Erythroblast (primary cell): ENCODE results near the gene TRIM31.
"Not testable (repeated sequence)": the region's sequence is repeated elsewhere in the genome, so short reads cannot be mapped to it uniquely, and the experiment has no call there.

Experiments
- DNase-seq, 2 experiments: peaks; one replicate each; lab custom pipeline; 2025; lab: John Stamatoyannopoulos, UW
- GATA1 ChIP-seq: IDR thresholded peaks from 2 replicates; pipeline ENCODE4 v1.6.1; 2011; ENCODE audit warnings: low read depth, mild to moderate bottlenecking, control low read depth, low read length, moderate library complexity
- POLR2A ChIP-seq: IDR thresholded peaks from 2 replicates; pipeline ENCODE4 v1.6.1; 2011; ENCODE audit warnings: mild to moderate bottlenecking, low read length

Gene TRIM31

GRCh38 chr6:30135757-30136156 is 22.9 kb upstream of the TRIM31 start, which contains the start of gene TRIM40:
TSS of gene TRIM40 (plus strand) at chr6:30136140. CDS start at chr6:30137037, 897 bp downstream.
- DNase-seq: no peak
- no peak for TF ChIP-seq POLR2A
- no peak for TF ChIP-seq GATA1

DNA sequence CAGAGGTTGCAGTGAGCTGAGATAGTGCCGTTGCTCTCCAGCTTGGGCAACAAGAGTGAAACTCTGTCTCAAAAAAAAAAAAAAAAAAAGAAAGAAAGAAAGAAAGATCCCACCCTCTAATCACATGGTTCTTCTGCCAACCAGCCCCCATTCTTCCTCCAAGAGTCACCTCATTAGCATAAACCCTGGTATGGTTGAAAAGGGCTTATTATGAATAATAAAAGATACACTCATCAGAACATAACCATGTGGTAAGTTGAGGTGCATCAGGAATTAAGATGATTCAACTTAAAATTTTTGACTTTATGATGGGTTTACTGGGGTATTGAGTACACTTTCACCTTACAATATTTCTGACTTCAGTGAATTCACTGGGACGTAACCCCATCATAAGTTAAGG is 22.3 kb upstream of the TRIM31 start:
- no peak for DNase-seq
- TF ChIP-seq POLR2A (no peak), GATA1 (no peak)

- DNase-seq: no peak
- TF ChIP-seq POLR2A: no peak
- TF ChIP-seq GATA1: no peak
Observed at GRCh38 chr6:30131947-30132497, 19.1 kb upstream of the TRIM31 start.

- DNase-seq: peak; percentile 87 to 88
- TF ChIP-seq GATA1 (no peak), POLR2A (no peak)
Observed at GRCh38 chr6:30130887-30131862, 18.3 kb upstream of the TRIM31 start.

DNA sequence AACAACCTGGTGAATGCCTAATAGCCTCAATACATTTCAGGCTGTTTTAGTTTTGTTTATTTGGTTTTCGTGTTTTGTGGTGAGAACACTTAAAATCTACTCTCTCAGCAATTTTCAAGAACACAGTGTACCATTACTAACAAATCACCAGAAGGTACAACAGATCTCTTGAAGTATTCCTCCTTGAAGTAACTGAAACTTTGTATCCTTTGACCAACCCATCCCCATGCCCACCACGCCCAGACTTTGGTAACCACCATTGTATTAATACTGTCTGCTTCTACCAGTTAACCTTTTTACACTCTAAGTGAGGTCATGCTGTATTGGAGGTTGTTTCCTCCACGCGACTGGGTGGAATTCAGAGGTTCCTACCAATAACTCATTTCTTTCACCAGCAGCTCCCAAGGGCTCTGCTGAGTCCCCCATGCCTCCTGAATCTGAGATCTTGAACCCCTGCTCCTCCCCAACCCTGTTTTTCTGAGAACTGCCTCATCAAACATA is 17.3 kb upstream of the TRIM31 start:
- no peak for DNase-seq
- TF ChIP-seq POLR2A: no peak
- TF ChIP-seq GATA1: no peak

DNA sequence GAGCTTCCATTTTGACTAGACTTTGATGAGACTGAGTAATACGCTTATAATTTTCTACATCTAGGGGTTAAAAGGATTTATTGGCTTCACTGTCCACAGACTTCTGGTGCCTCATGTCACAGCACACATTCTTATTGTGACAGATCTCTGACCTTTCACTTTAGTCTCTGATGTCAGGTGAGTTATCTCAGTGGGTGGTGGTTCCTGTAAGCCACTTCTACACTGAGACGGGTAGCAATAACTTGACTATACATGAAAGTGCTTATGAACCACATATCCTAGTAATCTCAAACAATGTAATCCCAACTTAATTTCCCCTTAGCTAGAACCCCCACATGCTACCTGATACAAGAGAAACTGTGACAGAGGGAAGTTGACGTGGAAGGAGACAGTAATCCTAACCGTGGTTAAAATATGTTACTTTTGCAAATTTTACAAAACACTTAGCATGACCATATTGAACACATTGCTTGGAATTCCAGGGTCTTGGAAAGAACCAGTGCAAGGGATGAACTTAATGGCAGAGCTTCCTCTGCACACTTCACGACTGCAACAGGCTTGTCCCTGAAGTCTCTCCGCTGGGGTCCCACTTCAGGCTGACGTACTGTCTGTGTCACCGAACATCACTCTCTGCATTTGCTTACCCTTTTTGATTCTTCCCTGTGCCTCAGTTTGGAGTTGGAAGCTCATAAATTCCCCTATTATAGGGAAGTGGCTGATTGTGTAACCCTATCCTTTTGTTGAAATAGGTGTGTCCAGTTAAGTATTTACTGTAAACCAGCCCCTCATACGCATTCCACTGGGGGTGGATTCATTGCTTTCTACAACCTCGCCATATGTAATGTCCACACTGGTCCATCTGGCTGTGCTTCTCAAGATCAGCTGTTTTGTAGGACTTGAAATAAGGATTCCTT is 16.6 kb upstream of the TRIM31 start:
- TF ChIP-seq GATA1 (no peak), POLR2A (no peak)
- DNase-seq: no peak

- TF ChIP-seq POLR2A (no peak), GATA1 (no peak)
- DNase-seq: no peak
Observed at GRCh38 chr6:30127238-30128093, 14.6 kb upstream of the TRIM31 start.

GRCh38 chr6:30122515-30122914 is 9.6 kb upstream of the TRIM31 start:
- TF ChIP-seq GATA1 (no peak), POLR2A (no peak)
- DNase-seq: no peak

DNA sequence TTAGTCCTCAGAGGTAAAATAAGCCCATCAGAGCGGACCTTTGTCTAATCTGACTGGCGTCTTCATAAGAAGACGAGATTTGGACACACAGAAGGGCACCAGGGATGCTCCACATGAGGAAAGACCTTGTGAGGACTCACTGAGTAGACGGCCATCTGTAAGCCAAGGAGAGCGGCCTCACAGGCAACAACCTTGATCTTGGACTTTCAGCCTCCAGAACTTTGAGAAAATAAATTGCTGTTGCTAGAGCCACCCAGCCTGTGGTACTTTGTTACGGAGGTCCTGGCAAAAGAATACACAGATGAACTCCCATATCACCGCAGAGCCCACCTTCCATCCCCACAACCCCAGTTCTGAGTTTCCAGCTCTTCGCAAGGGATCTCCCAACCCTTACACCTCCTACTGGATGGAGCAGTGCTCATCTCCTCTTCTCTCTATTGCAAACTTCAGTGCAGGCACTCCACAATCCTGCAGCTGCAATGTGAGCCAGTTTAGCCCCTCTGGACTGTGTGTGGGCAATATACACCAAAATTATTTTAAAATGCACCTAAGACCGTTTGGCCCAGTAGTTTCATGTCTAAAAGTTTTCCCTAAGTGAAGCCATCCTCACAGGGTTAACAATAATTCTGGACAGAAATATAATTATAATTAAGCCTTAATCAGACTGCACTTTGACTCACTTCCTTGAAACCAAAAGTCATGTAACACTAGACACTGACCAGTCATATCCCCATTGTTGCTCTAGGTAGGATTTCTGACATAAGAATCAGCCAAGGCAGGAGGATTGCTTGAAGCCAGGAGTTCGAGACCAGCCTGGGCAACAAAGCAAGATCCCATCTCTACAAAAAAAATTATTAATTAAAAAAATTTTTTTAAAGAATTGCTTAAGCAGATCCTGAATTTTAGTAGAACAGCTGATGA is 8.8 kb upstream of the TRIM31 start:
- TF ChIP-seq POLR2A: no peak
- no peak for TF ChIP-seq GATA1
- no peak for DNase-seq

DNA sequence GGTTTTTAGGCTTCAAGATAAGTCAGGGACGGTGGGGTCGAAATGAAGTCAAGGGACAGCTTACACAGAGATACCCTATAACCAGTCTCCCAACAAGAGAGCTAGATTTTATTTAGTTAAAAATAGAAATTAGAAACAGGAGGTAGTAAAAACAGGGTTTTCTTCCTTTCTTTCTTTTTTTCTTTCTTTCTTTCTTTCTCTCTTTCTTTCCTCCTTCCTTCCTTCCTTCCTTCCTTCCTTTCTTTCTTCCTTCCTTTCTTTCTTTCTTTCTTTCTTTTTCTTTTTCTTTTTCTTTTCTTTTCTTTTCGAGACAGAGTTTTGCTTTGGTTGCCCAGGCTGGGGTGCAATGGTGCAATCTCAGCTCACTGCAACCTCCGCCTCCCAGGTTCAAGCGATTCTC is 5.8 kb upstream of the TRIM31 start:
- DNase-seq: not testable (repeated sequence)

DNA sequence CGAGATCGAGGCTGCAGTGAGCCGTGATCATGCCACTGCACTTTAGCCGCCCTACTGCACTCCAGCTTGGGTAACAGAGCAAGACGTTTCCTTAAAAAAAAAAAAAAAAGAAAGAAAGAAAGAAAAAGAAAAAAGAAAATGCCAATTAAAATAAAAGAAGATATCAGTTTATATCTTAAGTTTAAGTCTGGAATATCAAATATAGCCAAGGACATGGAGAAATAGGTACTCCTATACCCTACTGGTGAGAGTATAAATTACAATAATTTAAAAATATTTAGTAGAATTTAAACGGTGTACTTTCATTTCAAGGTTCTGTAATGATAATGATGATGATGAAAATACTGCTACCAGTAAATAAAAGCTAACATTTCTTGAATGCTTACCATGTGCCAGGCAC is 3.8 kb upstream of the TRIM31 start:
- no peak for TF ChIP-seq GATA1
- no peak for TF ChIP-seq POLR2A
- DNase-seq: no peak

GRCh38 chr6:30113841-30114240 is 951 bp upstream of the TRIM31 start:
- no peak for TF ChIP-seq POLR2A
- TF ChIP-seq GATA1: no peak
- DNase-seq: no peak

DNA sequence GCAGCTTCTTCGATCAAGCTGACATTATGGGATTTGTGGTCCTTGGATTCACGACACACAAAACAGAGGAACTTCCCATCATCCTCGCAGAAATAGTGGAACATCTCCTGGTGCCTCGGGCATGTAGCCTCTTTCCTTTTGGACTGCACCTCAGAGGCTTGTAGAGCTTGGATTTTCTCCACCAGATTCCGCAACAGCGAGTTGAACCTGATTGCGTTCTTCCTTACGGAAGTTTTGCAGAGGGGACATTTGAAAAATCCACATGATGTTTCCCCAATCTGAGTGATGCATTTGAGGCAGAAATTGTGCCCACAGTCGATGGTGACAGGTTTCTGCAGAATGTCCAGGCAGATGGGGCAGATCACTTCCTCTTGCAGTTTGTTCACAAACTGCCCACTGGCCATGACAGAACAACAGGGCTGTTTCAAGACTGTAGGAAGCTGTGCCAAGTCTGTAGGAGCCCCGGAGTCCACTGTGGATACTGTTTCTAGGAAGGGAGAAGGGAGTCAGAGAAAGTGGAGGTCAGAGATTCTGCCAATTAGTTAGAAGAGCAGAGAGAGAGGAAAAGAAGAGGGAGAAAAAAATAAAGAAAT is 392 bp downstream of the TRIM31 start:
- no peak for DNase-seq

More for the DNA sequence above, 392 bp downstream of the TRIM31 start:
- TF ChIP-seq GATA1: no peak
- no peak for TF ChIP-seq POLR2A
